WI38 (cell line): ENCODE results near the gene PRKCE.
A peak's percentile ranks its signal among the peaks of the same experiment; 100 is the strongest.

Experiments
- H3K4me3 ChIP-seq: 2 replicates; pipeline ENCODE4 v1.5.1; 2011; ENCODE audit warnings: low read depth, mild to moderate bottlenecking, control low read depth, low read length
- CTCF ChIP-seq: IDR thresholded peaks from 2 replicates; pipeline ENCODE4 v1.5.1; 2012; ENCODE audit warnings: low read depth, mild to moderate bottlenecking, control low read depth, low read length

PRKCE gene

GRCh38 chr2:45651415-45652089, at the start of gene PRKCE:
PRKCE (plus strand) TSS chr2:45651675.
- TF ChIP-seq CTCF, result no peak
- peak within 1 kb of the TSS; percentile 80 for H3K4me3 ChIP-seq

GRCh38 chr2:45602624-45603023, 48.9 kb upstream of the PRKCE start:
- TF ChIP-seq CTCF, result no peak
- H3K4me3 ChIP-seq, result no peak overlapping the region

GRCh38 chr2:45605116-45605515, 46.4 kb upstream of the PRKCE start:
- H3K4me3 ChIP-seq, result no peak overlapping the region
- no peak for TF ChIP-seq CTCF

GRCh38 chr2:45606796-45607195, 44.7 kb upstream of the PRKCE start:
- TF ChIP-seq CTCF, result no peak
- no peak overlapping the region for H3K4me3 ChIP-seq

- TF ChIP-seq CTCF, result peak; percentile 36; the same call in 1 of the 2 replicates
Measured at GRCh38 chr2:45607701-45608100, 43.8 kb upstream of the PRKCE start.

GRCh38 chr2:45610281-45611019, 41.0 kb upstream of the PRKCE start:
- H3K4me3 ChIP-seq, result peak overlapping the region; percentile 77
- TF ChIP-seq CTCF, result no peak

More at GRCh38 chr2:45607701-45608100, 43.8 kb upstream of the PRKCE start:
- no peak overlapping the region for H3K4me3 ChIP-seq
